Stomach (tissue), 4 donors: ENCODE results near the gene TRPM3.

ENCODE experiments used
- CTCF ChIP-seq, 7 experiments: fragments of 450-650 bp in 4 of 7; fragments of 200-600 bp in 3 of 7; sonication (generic) in 3 of 7; IDR thresholded peaks; one replicate each; pipeline ENCODE4 v1.5.1; 2016 to 2019; ENCODE audit warnings: antibody characterized with exemption in 7 of 7, control low read depth in 2 of 7, mild to moderate bottlenecking in 1 of 7
- POLR2A ChIP-seq, 4 donors: fragments of 450-650 bp; IDR thresholded peaks; one replicate each; pipeline ENCODE4 v1.6.1; 2016; ENCODE audit warnings: antibody characterized with exemption in 4 of 4, control low read depth in 2 of 4, mild to moderate bottlenecking in 1 of 4, moderate library complexity in 1 of 4

- TF ChIP-seq CTCF (IDR thresholded peaks at IDR 0.05) (no peak), POLR2A (IDR thresholded peaks at IDR 0.05) (no peak)
Measured at GRCh38 chr9:71072587-71072986, 48.8 kb downstream of the TRPM3 start.
